ENCODE measurements around the gene TRIM66.

- TF ChIP-seq CTCF (IDR thresholded peaks at IDR 0.05) (no peak), POLR2AphosphoS5 (IDR thresholded peaks at IDR 0.05) (no peak)
Observed at GRCh38 chr11:8564526-8564925, 117.9 kb downstream of the TRIM66 start.
